SK-N-SH treated with all-trans-retinoic acid at 6 μM for 48 hours (cell line): Measurements from ENCODE around the gene SMC1B.
"Not testable (repeated sequence)": the region's sequence is repeated elsewhere in the genome, so short reads cannot be mapped to it uniquely, and the experiment has no call there.

Source experiments
- ATAC-seq: fragments of 200-7000 bp; cut with Tn5 transposase; 3 replicates; pipeline ENCODE4 v1.9.1; 2020; ENCODE audit warnings: mild to moderate bottlenecking, moderate library complexity
- ARNTL ChIP-seq: fragments of 450-650 bp; formaldehyde crosslinking; IDR thresholded peaks from 2 replicates; pipeline ENCODE4 v1.5.0; 2020; ENCODE audit warnings: low read depth, mild to moderate bottlenecking, moderate library complexity, borderline replicate concordance
- BACH2 ChIP-seq: fragments of 250-450 bp; sonication (Bioruptor Pico); IDR thresholded peaks from 2 replicates; pipeline ENCODE4 v1.9.0; 2021; ENCODE audit warnings: mild to moderate bottlenecking, borderline replicate concordance
- CREB5 ChIP-seq: fragments of 250-450 bp; sonication (Bioruptor Pico); IDR thresholded peaks from 2 replicates; pipeline ENCODE4 v1.5.1; 2020; ENCODE audit warnings: low read depth, mild to moderate bottlenecking, moderate library complexity
- CSDC2 ChIP-seq: fragments of 250-450 bp; sonication (Bioruptor Pico); IDR thresholded peaks from 2 replicates; pipeline ENCODE4 v1.5.0; 2020; ENCODE audit warnings: mild to moderate bottlenecking, moderate library complexity
- CSRNP3 ChIP-seq: fragments of 250-450 bp; sonication (Bioruptor Pico); IDR thresholded peaks from 2 replicates; pipeline ENCODE4 v1.5.1; 2021; ENCODE audit warnings: mild to moderate bottlenecking, moderate library complexity
- ESRRG ChIP-seq: fragments of 250-450 bp; sonication (Bioruptor Pico); IDR thresholded peaks from 2 replicates; pipeline ENCODE4 v1.6.1; 2021; ENCODE audit warnings: mild to moderate bottlenecking
- GLIS3 ChIP-seq: fragments of 250-450 bp; sonication (Bioruptor Pico); IDR thresholded peaks from 2 replicates; pipeline ENCODE4 v1.5.0; 2020; ENCODE audit warnings: mild to moderate bottlenecking, moderate library complexity
- ISL1 ChIP-seq: fragments of 250-450 bp; sonication (Bioruptor Pico); IDR thresholded peaks from 2 replicates; pipeline ENCODE4 v2.1.2; 2022; ENCODE audit warnings: mild to moderate bottlenecking, moderate library complexity
- PATZ1 ChIP-seq: fragments of 250-450 bp; sonication (Bioruptor Pico); IDR thresholded peaks from 2 replicates; pipeline ENCODE4 v1.8.0; 2020; ENCODE audit warnings: mild to moderate bottlenecking, moderate library complexity, borderline replicate concordance
- POU6F1 ChIP-seq: fragments of 250-450 bp; sonication (Bioruptor Pico); IDR thresholded peaks from 2 replicates; pipeline ENCODE4 v1.8.0; 2021; ENCODE audit warnings: low read depth, mild to moderate bottlenecking, moderate library complexity, borderline replicate concordance
- PPARA ChIP-seq: fragments of 250-450 bp; sonication (Bioruptor Pico); IDR thresholded peaks from 2 replicates; pipeline ENCODE4 v1.5.0; 2020; ENCODE audit warnings: mild to moderate bottlenecking, borderline replicate concordance
- RARB ChIP-seq: fragments of 250-450 bp; sonication (Bioruptor Pico); IDR thresholded peaks from 2 replicates; pipeline ENCODE4 v1.8.0; 2021; ENCODE audit warnings: mild to moderate bottlenecking, moderate library complexity
- SNAI2 ChIP-seq: fragments of 250-450 bp; sonication (Bioruptor Pico); IDR thresholded peaks from 2 replicates; pipeline ENCODE4 v1.5.0; 2020; ENCODE audit warnings: mild to moderate bottlenecking, moderate library complexity
- TCF4 ChIP-seq: fragments of 250-450 bp; sonication (Bioruptor Pico); IDR thresholded peaks from 2 replicates; pipeline ENCODE4 v1.8.0; 2021; ENCODE audit warnings: mild to moderate bottlenecking, moderate library complexity, borderline replicate concordance
- TOX ChIP-seq: fragments of 250-450 bp; sonication (Bioruptor Pico); IDR thresholded peaks from 2 replicates; pipeline ENCODE4 v1.8.0; 2021; ENCODE audit warnings: mild to moderate bottlenecking, moderate library complexity, borderline replicate concordance
- ZC3H10 ChIP-seq: fragments of 250-450 bp; sonication (Bioruptor Pico); IDR thresholded peaks from 2 replicates; pipeline ENCODE4 v1.5.1; 2021; ENCODE audit warnings: mild to moderate bottlenecking, moderate library complexity
- ZFP3 ChIP-seq: fragments of 250-450 bp; sonication (Bioruptor Pico); IDR thresholded peaks from 2 replicates; pipeline ENCODE4 v1.5.0; 2020; ENCODE audit warnings: mild to moderate bottlenecking, moderate library complexity
- ZFP30 ChIP-seq: fragments of 450-650 bp; formaldehyde crosslinking; IDR thresholded peaks from 2 replicates; pipeline ENCODE4 v1.5.0; 2022; ENCODE audit warnings: mild to moderate bottlenecking, moderate library complexity
- ZNF8 ChIP-seq: fragments of 450-650 bp; formaldehyde crosslinking; IDR thresholded peaks from 2 replicates; pipeline ENCODE4 v1.5.0; 2020; ENCODE audit warnings: mild to moderate bottlenecking, moderate library complexity

Gene SMC1B

GRCh38 chr22:45451972-45452371 is 38.6 kb upstream of the SMC1B start:
- TF ChIP-seq CSRNP3 (no peak), GLIS3 (CRISPR knock-in tag) (no peak), BACH2 (CRISPR knock-in tag) (no peak), CREB5 (no peak), ZC3H10 (CRISPR knock-in tag) (no peak), ISL1 (CRISPR knock-in tag) (no peak), ZNF8 (CRISPR knock-in tag) (no peak), TOX (no peak)
- ATAC-seq: no peak

GRCh38 chr22:45450921-45451651 is 37.7 kb upstream of the SMC1B start:
- TF ChIP-seq CSRNP3: no peak
- TF ChIP-seq ISL1 (CRISPR knock-in tag): peak; percentile 51
- TF ChIP-seq CSDC2: peak; percentile 42; the same call in 1 of the 2 replicates

GRCh38 chr22:45450101-45450785 is 36.8 kb upstream of the SMC1B start:
- TF ChIP-seq PATZ1 (CRISPR knock-in tag) (no peak), TOX (no peak)
- no peak for ATAC-seq

More at GRCh38 chr22:45450921-45451651, 37.7 kb upstream of the SMC1B start:
- peak; percentile 73 for ATAC-seq

- ATAC-seq: not testable (repeated sequence)
These were observed 36.0 kb upstream of the SMC1B start for GRCh38 chr22:45449442-45449841.

- ATAC-seq: no peak
- no peak for TF ChIP-seq TCF4
- no peak for TF ChIP-seq BACH2 (CRISPR knock-in tag)
- TF ChIP-seq RARB (CRISPR knock-in tag): no peak
- no peak for TF ChIP-seq GLIS3 (CRISPR knock-in tag)
These were observed 35.0 kb upstream of the SMC1B start for GRCh38 chr22:45448431-45448830.

- ATAC-seq: not testable (repeated sequence)
These were observed 34.2 kb upstream of the SMC1B start for GRCh38 chr22:45447596-45447995.

GRCh38 chr22:45446216-45446615 is 32.8 kb upstream of the SMC1B start:
- no peak for ATAC-seq
- TF ChIP-seq ZFP30 (CRISPR knock-in tag) (no peak), PPARA (CRISPR knock-in tag) (no peak), POU6F1 (no peak), BACH2 (CRISPR knock-in tag) (no peak), ZFP3 (CRISPR knock-in tag) (no peak), CREB5 (no peak), TCF4 (no peak), SNAI2 (CRISPR knock-in tag) (no peak), ARNTL (CRISPR knock-in tag) (no peak), PATZ1 (CRISPR knock-in tag) (no peak), RARB (CRISPR knock-in tag) (no peak), ESRRG (CRISPR knock-in tag) (no peak)
